Colonic mucosa (tissue), 4 donors: ENCODE data around the gene HYDIN. TPM values are rescaled to one million over a fixed set of nuclear protein-coding genes. Genes with fewer than 3 reads are reported as not detected.

Experiments used
- DNase-seq: peaks from one replicate; pipeline ENCODE4 v3.0.0-alpha.2; 2020
- H3K27ac ChIP-seq: fragments of 200-600 bp; one replicate; pipeline ENCODE4 v1.8.0; 2021
- H3K27me3 ChIP-seq: fragments of 200-600 bp; one replicate; pipeline ENCODE4 v1.8.0; 2021
- H3K36me3 ChIP-seq: fragments of 200-600 bp; one replicate; pipeline ENCODE4 v1.8.0; 2021
- H3K4me1 ChIP-seq: fragments of 200-600 bp; one replicate; pipeline ENCODE4 v1.8.0; 2021; ENCODE audit warnings: mild to moderate bottlenecking
- H3K4me3 ChIP-seq: fragments of 200-600 bp; one replicate; pipeline ENCODE4 v1.8.0; 2021
- H3K9ac ChIP-seq, 2 donors: one replicate each; pipeline ENCODE4 v1.7.0; 2013; ENCODE audit warnings: control low read depth in 2 of 2, low read depth in 2 of 2, low read length in 2 of 2
- H3K9me3 ChIP-seq: fragments of 200-600 bp; one replicate; pipeline ENCODE4 v1.8.0; 2021
- CTCF ChIP-seq: fragments of 200-600 bp; IDR thresholded peaks from one replicate; pipeline ENCODE4 v1.8.0; 2022; ENCODE audit warnings: antibody characterized with exemption, mild to moderate bottlenecking
- intact Hi-C: fragments of 100-400 bp; cut with DNase I; formaldehyde crosslinking; loops from one replicate; pipeline ENCODE4 v1.14.1; 2022
- total RNA-seq, 2 donors: library from RNA; stranded (reverse); fragmentation: NEBNext Ultra II Directional in 1 of 2; extraction: Animal tissue kit (Norgen Biotek cat#: 25700) in 1 of 2; gene quantifications; one replicate each; pipeline ENCODE4 v1.2.1, GENCODE V29; 2021
- donor health status: healthy.
- donor health status: DM: no; HTN: no; CAD: no.
- donor health status: DM: no; HTN: no; CAD: no.

Gene HYDIN
- total RNA-seq, 2 donors from 2014 or later = 0.58 to 0.64 TPM

- no peak overlapping the region for H3K27ac ChIP-seq
- no peaks in the 10 kb centered on the region for H3K27me3 ChIP-seq
- DNase-seq = no peak
- H3K4me3 ChIP-seq = no peak overlapping the region
- no peak overlapping the region for H3K9ac ChIP-seq
- intact Hi-C loops = no loop called here
- no peaks in the 10 kb centered on the region for H3K4me1 ChIP-seq
- H3K36me3 ChIP-seq = no peaks in the 10 kb centered on the region
- H3K9me3 ChIP-seq = no peaks in the 10 kb centered on the region
- TF ChIP-seq CTCF = no peak
Measured at GRCh38 chr16:71198408-71198807, 32.1 kb downstream of the HYDIN start.

- intact Hi-C loops = no loop called here
- H3K36me3 ChIP-seq = no peaks in the 10 kb centered on the region
- H3K27ac ChIP-seq = no peak overlapping the region
- no peaks in the 10 kb centered on the region for H3K9me3 ChIP-seq
- H3K9ac ChIP-seq = no peak overlapping the region
- TF ChIP-seq CTCF = no peak
- no peaks in the 10 kb centered on the region for H3K4me1 ChIP-seq
- no peak for DNase-seq
- H3K4me3 ChIP-seq = no peak overlapping the region
- no peaks in the 10 kb centered on the region for H3K27me3 ChIP-seq
Measured at GRCh38 chr16:71192387-71192786, 38.1 kb downstream of the HYDIN start.

GRCh38 chr16:71188956-71189712, 41.4 kb downstream of the HYDIN start:
- no peak for DNase-seq
- TF ChIP-seq CTCF = no peak
- H3K27ac ChIP-seq = no peak overlapping the region
- no peaks in the 10 kb centered on the region for H3K4me1 ChIP-seq
- no peaks in the 10 kb centered on the region for H3K36me3 ChIP-seq
- H3K9me3 ChIP-seq = no peaks in the 10 kb centered on the region
- no peaks in the 10 kb centered on the region for H3K27me3 ChIP-seq
- no peak overlapping the region for H3K9ac ChIP-seq
- H3K4me3 ChIP-seq = no peak overlapping the region
- intact Hi-C loops = no loop called here

GRCh38 chr16:71185347-71185746, 45.2 kb downstream of the HYDIN start:
- Histone ChIP-seq H3K9ac (no peak overlapping the region), H3K4me1 (no peaks in the 10 kb centered on the region), H3K27ac (no peak overlapping the region), H3K27me3 (no peaks in the 10 kb centered on the region), H3K4me3 (no peak overlapping the region), H3K36me3 (no peaks in the 10 kb centered on the region), H3K9me3 (no peaks in the 10 kb centered on the region)
- intact Hi-C loops = no loop called here
- DNase-seq = no peak
- TF ChIP-seq CTCF = no peak

GRCh38 chr16:71179569-71179968, 51.0 kb downstream of the HYDIN start:
- H3K27me3 ChIP-seq = no peaks in the 10 kb centered on the region
- DNase-seq = no peak
- H3K4me3 ChIP-seq = no peak overlapping the region
- intact Hi-C loops = no loop called here
- H3K36me3 ChIP-seq = no peaks in the 10 kb centered on the region
- H3K9ac ChIP-seq = no peak overlapping the region
- H3K27ac ChIP-seq = no peak overlapping the region
- TF ChIP-seq CTCF = no peak
- H3K9me3 ChIP-seq = no peaks in the 10 kb centered on the region
- H3K4me1 ChIP-seq = no peaks in the 10 kb centered on the region
